ENCODE data around the gene ROR1.

DNA sequence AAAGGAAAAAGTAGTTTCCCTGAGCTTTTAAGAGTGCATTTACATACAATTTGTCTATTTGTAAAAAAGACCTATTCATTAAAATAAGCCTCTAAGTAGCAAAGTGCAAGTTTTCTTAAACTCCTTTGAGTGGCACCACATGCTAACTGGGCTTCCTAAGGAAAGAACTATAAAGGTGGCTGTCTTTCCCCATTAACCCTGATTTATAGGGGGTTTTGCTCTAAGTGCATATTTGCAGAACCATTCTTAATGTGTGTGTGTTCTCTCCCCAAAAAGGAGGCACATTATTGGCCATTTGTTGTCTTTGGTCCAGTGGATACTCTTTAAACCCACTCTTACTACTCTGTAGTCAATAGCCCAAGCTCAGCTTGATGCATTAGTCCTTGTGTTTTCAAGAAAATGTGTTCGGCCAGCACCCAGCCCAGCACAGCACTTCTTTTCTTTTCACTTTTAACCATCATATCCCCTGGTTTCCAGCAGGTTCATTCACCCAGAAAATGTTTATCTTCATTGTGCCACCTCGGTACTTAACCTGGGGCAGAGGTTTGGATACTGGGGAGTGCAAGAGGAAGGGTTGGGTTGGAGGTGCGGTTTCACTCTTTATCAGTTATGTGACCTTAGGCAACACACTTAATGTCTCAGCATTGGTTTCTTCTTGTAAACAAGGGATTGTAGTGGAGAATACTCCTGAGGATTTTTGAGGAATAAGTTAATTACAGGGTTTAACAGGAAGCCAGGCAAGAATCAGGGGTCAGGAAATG lies 267.7 kb downstream of the ROR1 start:
- TF ChIP-seq POLR2A (IDR thresholded peaks at IDR 0.05; ENCODE audit: low read length) (no peak), GATA1 (IDR thresholded peaks at IDR 0.05; ENCODE audit: low read depth, low read length) (no peak)
